Lower lobe of right lung (tissue), 2 donors: ENCODE measurements around the gene KIF16B. TPM values are rescaled to one million over a fixed set of nuclear protein-coding genes. Genes with fewer than 3 reads are reported as not detected.

Experiments used
- ATAC-seq, 2 donors: fragments of 200-7000 bp; cut with Tn5 transposase; one replicate each; pipeline ENCODE4 v1.9.1; 2020 to 2022; ENCODE audit warnings: mild to moderate bottlenecking in 2 of 2, moderate library complexity in 2 of 2
- DNase-seq: peaks from one replicate; pipeline ENCODE4 v3.0.0-alpha.2; 2020
- H3K27ac ChIP-seq: fragments of 200-600 bp; one replicate; pipeline ENCODE4 v1.8.0; 2022
- H3K27me3 ChIP-seq: fragments of 200-600 bp; one replicate; pipeline ENCODE4 v1.8.0; 2022; ENCODE audit warnings: low read depth
- H3K36me3 ChIP-seq: fragments of 200-600 bp; one replicate; pipeline ENCODE4 v1.8.0; 2022; ENCODE audit warnings: mild to moderate bottlenecking
- H3K4me1 ChIP-seq: fragments of 200-600 bp; one replicate; pipeline ENCODE4 v1.8.0; 2022
- H3K4me3 ChIP-seq: fragments of 200-600 bp; one replicate; pipeline ENCODE4 v1.8.0; 2022; ENCODE audit warnings: mild to moderate bottlenecking
- H3K9me3 ChIP-seq: fragments of 200-600 bp; one replicate; pipeline ENCODE4 v1.8.0; 2022
- CTCF ChIP-seq: fragments of 200-600 bp; IDR thresholded peaks from one replicate; pipeline ENCODE4 v1.8.0; 2022; ENCODE audit warnings: antibody characterized with exemption, mild to moderate bottlenecking
- intact Hi-C: fragments of 100-400 bp; cut with DNase I; formaldehyde crosslinking; loops from one replicate; pipeline ENCODE4 v1.11.0; 2022
- total RNA-seq: library from RNA; stranded (reverse); fragmentation: NEBNext Ultra II Directional; extraction: Animal tissue kit (Norgen Biotek cat#: 25700); gene quantifications from one replicate; pipeline ENCODE4 v1.2.1, GENCODE V29; 2021
- donor health status: DM: no; HTN: yes; CAD: no; lungs with severe emphysema.

Gene KIF16B
- total RNA-seq, 1 donor from 2014 or later: 25.1 TPM

- H3K4me3 ChIP-seq: no peak overlapping the region
- no peaks in the 10 kb centered on the region for H3K27me3 ChIP-seq
- no peak overlapping the region for H3K27ac ChIP-seq
- no peaks in the 10 kb centered on the region for H3K36me3 ChIP-seq
- no peak for TF ChIP-seq CTCF
- no peaks in the 10 kb centered on the region for H3K9me3 ChIP-seq
- no peak for ATAC-seq
- intact Hi-C loops: no loop called here
- no peak for DNase-seq
- no peaks in the 10 kb centered on the region for H3K4me1 ChIP-seq
Measured at GRCh38 chr20:16290358-16290757, 282.9 kb downstream of the KIF16B start.

GRCh38 chr20:16287776-16288175 lies 285.5 kb downstream of the KIF16B start:
- Histone ChIP-seq H3K4me3 (no peak overlapping the region), H3K27me3 (no peaks in the 10 kb centered on the region), H3K27ac (no peak overlapping the region), H3K4me1 (no peaks in the 10 kb centered on the region), H3K9me3 (no peaks in the 10 kb centered on the region), H3K36me3 (no peaks in the 10 kb centered on the region)
- ATAC-seq (no peak), DNase-seq (no peak)
- intact Hi-C loops: no loop called here
- TF ChIP-seq CTCF: no peak

- no peak for DNase-seq
- no peak for TF ChIP-seq CTCF
- Histone ChIP-seq H3K36me3 (no peaks in the 10 kb centered on the region), H3K27me3 (no peaks in the 10 kb centered on the region), H3K27ac (no peak overlapping the region), H3K4me3 (no peak overlapping the region), H3K4me1 (no peaks in the 10 kb centered on the region), H3K9me3 (no peaks in the 10 kb centered on the region)
- intact Hi-C loops: no loop called here
- ATAC-seq: no peak
Measured at GRCh38 chr20:16286601-16287000, 286.6 kb downstream of the KIF16B start.

- no peak overlapping the region for H3K4me3 ChIP-seq
- no peaks in the 10 kb centered on the region for H3K9me3 ChIP-seq
- no peaks in the 10 kb centered on the region for H3K27me3 ChIP-seq
- DNase-seq (no peak), ATAC-seq (no peak)
- H3K27ac ChIP-seq: no peak overlapping the region
- no peak for TF ChIP-seq CTCF
- no peaks in the 10 kb centered on the region for H3K4me1 ChIP-seq
- intact Hi-C loops: no loop called here
- no peaks in the 10 kb centered on the region for H3K36me3 ChIP-seq
Measured at GRCh38 chr20:16284385-16285100, 288.7 kb downstream of the KIF16B start.

GRCh38 chr20:16283978-16284377 lies 289.3 kb downstream of the KIF16B start:
- Histone ChIP-seq H3K9me3 (no peaks in the 10 kb centered on the region), H3K4me3 (no peak overlapping the region), H3K27me3 (no peaks in the 10 kb centered on the region), H3K4me1 (no peaks in the 10 kb centered on the region), H3K27ac (no peak overlapping the region), H3K36me3 (no peaks in the 10 kb centered on the region)
- no peak for TF ChIP-seq CTCF
- ATAC-seq (peak in 1 of 2 donors; percentile 32), DNase-seq (no peak)
- intact Hi-C loops: no loop called here
